Ramos (cell line): ENCODE results near the gene FKBP6.
"Not testable (repeated sequence)": the region's sequence is repeated elsewhere in the genome, so short reads cannot be mapped to it uniquely, and the experiment has no call there.

Source experiments
- in situ Hi-C: fragments of 300-500 bp; cut with MboI; formaldehyde crosslinking; loops from one replicate; pipeline ENCODE4 v1.14.3; 2022; ENCODE audit warnings: low sequenced_read_pairs; ENCODE audit not compliant: unreplicated experiment

Gene FKBP6

DNA sequence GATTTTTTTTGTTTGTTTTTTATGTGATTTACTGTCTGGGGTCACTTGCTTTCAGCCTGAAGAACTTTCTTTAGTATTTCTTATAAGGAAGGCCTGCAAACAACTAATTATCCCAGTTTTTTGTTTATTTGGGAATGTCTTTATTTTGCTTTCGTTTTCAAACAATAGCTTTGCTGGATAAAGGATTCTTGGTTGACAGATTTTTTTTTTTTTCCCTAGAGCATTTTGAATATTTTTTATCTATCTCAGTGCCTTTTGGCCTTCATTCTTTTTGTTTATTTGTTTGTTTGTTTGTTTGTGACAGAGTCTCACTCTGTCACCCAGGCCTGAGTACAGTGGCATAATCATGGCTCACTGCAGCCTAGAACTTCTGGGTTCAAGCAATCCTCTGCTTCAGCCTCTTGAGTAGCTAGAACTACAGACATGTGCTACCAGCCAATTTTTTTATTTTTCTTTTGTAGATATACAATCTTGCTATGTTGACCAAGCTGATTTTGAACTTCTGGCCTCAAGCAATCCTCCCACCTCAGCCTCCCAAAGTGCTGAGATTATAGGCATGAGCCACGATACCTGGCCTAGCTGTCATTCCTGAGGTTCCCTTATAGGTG is 59.4 kb downstream of the FKBP6 start:
- in situ Hi-C loops: no loop called here

DNA sequence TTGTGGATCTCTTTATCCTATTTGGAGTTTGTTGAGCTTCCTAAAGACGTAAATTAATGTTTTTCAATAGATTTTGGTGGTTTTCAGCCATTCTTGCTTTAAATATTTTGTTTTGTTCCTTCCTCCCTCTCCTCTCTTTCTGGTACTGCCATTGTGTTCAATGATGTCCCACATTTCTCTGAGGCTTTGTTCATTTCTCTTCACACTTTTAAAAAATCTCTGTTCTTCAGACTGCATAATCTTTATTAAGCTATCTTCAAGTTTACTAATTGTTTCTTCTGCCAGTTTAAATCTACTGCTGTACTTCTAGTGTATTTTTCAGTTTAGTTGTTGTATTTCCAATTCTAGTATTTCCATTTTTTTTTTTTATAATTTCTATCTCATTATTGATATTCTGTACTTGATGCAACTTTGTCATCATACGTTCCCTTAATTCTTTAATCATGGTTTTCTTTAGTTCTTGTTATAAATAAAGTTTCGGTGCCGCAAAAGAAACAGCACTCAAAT is 60.0 kb downstream of the FKBP6 start:
- in situ Hi-C loops: no loop called here

DNA sequence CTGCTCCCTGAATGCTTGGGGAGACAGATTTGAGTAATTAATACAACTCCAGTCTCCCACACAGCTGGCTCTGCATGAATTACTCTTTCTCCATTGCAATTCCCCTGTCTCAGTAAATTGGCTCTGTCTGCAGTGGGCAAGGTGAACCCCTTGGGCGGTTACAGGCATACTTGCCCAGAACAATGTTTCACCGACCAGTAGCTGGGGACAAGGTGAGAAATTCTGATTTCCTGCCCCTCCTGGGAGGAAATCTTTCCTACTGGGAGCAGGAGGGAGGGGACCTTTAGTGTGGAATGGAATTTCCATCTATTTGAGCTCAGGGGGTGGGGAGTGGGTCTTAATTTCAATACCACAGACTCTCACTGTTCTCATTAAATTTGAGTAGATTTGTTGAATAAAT is 63.4 kb downstream of the FKBP6 start:
- in situ Hi-C loops: no loop called here

DNA sequence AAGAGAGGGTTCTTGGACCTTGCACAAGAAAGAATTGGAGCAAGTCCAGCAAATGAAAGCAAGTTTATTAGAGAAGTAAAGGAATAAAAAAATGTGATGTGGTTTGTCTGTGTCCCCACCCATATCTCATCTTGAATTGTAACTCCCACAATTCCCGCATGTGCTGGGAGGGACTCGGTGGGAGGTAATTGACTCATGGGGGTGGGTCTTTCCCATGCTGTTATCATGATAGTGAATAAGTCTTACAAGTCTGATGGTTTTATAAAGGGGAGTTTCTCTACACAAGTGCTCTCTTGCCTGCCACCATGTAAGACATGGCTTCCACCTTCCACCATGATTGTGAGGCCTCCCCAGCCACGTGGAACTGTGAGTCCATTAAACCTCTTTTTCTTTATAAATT is 66.5 kb downstream of the FKBP6 start:
- in situ Hi-C loops: no loop called here

DNA sequence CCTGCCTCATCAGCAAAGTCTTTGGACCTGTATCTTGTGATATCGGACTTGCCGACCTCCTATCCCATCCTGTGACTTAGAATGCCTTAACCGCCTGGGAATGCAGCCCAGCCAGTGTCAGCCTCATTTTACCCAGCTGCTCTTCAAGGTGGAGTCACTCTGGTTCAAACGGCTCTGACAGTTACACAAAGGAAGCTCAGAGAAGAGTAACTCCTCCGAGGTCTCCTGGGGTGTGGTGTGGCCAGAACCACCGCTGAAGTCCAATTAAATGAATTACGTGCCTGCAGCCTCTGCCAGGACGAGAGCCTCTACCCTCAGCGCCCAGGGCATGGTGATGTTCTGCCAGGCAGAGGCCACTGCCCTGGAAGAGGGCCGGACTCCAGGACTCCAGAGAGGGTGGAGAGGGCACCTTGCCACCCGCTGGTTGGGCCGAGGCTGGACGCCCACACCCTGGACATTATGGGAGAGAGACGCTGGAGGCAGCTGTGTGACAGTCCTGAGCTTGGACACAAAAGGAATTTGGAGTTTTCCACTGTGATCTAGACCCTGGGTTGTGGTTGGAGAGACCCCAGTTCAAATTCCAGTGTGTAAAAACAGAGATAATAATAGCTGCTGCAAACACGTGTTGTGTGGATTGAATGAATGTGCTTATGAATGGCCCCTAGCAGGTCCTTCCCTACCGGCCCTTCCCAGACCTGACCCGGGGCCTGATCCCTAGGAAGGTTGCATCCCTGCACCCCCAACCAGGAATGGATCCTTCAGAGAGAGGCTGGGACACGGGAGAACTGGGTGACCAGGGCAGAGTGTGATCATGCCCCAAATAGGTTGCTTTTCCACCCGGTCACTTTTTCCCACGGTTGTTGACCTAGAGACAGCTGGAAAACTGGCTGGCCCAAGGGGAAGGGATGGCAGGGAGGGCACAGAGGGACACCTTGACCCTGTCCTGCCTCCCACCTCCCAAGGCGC is 67.9 kb downstream of the FKBP6 start:
- in situ Hi-C loops: no loop called here

DNA sequence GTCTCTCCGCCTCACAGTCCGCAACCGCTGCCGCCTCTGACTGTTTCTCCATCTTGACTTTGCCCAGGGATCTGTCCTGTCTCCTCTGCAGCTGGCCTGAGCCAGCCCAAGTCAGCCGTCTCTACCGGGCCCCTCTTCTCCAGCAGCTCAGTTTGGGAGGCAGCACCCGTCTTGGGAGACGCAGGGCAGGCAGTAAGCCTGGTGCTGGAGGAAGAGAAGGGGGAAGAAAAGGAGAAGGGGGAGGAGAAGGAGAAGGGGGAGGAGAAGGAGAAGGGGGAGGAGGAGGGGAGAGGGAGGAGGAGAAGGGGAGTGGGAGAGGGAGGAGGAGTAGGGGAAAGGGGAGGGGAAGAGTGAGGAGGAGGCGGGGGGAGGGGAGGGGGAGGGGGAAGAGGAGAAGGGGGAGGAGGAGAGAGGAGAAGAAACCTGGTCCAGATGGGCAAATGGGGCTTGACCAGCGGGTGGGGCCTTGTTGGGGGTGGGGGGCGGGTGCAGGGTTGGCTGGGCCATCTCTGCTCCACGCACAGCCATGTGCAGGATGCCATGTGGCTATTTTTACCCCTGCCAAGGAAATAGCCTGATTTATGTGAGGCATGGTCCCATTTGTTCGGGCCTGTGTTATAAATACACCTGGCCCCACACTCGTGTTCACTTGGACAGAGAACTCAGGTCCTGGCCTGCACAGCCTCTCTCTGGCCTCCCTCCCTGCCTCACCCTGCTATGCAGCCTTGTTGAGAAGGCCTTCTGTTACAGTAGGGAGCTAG is 69.7 kb downstream of the FKBP6 start:
- in situ Hi-C loops: no loop called here

DNA sequence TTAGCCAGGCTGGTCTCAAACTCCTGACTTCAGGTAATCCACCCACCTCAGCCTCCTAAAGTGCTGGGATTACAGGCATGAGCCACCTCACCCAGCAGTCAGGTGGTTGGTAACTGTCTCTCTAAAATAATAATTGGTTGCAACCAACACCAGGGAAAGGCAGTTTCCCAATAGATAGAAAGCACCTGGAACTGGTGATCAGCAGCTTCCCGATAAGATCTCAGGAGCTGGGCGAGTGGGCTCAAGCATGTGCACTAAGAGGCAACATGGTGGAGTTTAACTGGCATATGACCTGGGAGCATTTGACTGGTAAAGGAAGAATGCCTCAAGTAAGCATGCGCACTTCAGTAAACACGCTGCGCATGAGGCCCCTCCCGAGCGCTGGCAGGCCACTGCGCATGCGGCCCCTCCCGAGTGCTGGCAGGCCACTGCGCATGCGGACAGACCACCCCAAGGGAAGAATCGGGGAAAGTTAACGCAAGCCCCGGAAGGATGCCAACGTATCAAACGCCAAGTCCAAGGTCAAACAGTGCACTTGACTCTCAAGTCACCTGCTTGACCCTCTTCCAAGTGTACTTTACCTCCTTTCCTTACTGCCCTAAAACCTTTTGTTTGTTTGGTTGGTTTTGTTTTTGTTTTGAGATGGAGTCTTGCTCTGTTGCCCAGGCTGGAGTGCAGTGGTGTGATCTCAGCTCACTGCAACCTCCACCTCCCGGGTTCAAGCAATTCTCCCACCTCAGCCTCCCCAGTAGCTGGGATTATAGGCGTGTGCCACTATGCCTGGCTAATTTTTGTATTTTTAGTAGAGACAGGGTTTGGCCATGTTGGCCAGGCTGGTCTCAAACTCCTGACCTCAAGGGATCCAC is 71.5 kb downstream of the FKBP6 start:
- in situ Hi-C loops: not testable (repeated sequence)

DNA sequence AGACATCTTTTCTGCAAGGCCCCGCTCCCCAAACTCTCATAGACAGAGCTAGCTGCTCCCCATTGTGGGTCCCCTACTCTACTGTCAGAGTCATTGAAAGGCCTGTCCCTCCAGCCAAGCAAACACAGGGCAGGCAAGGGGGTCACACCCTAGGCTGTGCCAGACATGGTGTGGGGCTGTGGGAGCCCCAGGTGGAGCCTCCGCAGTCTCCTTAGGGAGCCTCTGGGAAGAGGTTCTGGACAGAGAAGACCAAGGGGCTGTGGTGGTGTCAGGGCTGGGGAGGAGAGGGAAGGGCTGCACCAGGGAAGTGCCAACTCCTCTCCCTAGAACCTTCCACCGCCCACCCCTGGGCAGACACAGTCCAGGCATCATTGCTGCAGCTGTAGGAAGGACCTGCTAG is 76.9 kb downstream of the FKBP6 start:
- in situ Hi-C loops: not testable (repeated sequence)
